Vagina (tissue), 2 donors: ENCODE measurements around the gene PHLDB3. TPM values are rescaled to one million over a fixed set of nuclear protein-coding genes. Genes with fewer than 3 reads are reported as not detected.

Experiments used
- DNase-seq, 2 donors: peaks; one replicate each; pipeline ENCODE4 v3.0.0-alpha.2; 2017; ENCODE audit errors: extremely low spot score in 2 of 2
- H3K27ac ChIP-seq: fragments of 200-600 bp; sonication (generic); one replicate; pipeline ENCODE4 v1.5.1; 2019
- H3K27me3 ChIP-seq: fragments of 200-600 bp; sonication (generic); one replicate; pipeline ENCODE4 v1.5.1; 2019
- H3K36me3 ChIP-seq, 2 donors: fragments of 200-600 bp; sonication (generic); one replicate each; pipeline ENCODE4 v1.5.1; 2017 to 2019
- H3K4me1 ChIP-seq: fragments of 200-600 bp; sonication (generic); one replicate; pipeline ENCODE4 v1.5.1; 2019
- H3K4me3 ChIP-seq, 2 donors: fragments of 200-600 bp; sonication (generic); 1 replicate in 1 of 2; 2 replicates in 1 of 2; pipeline ENCODE4 v1.5.1; 2016 to 2019
- H3K9me3 ChIP-seq: fragments of 200-600 bp; sonication (generic); one replicate; pipeline ENCODE4 v1.5.1; 2019
- POLR2A ChIP-seq, 2 donors: fragments of 450-650 bp; IDR thresholded peaks; one replicate each; pipeline ENCODE4 v1.6.1; 2017; ENCODE audit warnings: antibody characterized with exemption in 2 of 2, mild to moderate bottlenecking in 2 of 2, moderate library complexity in 2 of 2
- POLR2AphosphoS5 ChIP-seq, 2 donors: sonication (generic); formaldehyde crosslinking; IDR thresholded peaks; one replicate each; pipeline ENCODE4 v1.9.0; 2017; ENCODE audit warnings: antibody characterized with exemption in 2 of 2, mild to moderate bottlenecking in 2 of 2, low read depth in 1 of 2; ENCODE audit not compliant: insufficient read depth in 1 of 2
- intact Hi-C: fragments of 100-400 bp; cut with DNase I; formaldehyde crosslinking; loops from one replicate; pipeline ENCODE4 v1.15.1; 2023
- total RNA-seq: library from RNA; depleted of rRNA; stranded (reverse); fragments of >200 nt; gene quantifications from one replicate; pipeline ENCODE4 v1.2.3, GENCODE V29; 2016
- TF ChIP-seq, protein P1 (sequence below), 3 experiments: fragments of 450-650 bp in 2 of 3; fragments of 200-600 bp in 1 of 3; sonication (generic) in 1 of 3; IDR thresholded peaks; one replicate each; pipeline ENCODE4 v1.5.1; 2017 to 2019; ENCODE audit warnings: antibody characterized with exemption in 3 of 3, mild to moderate bottlenecking in 2 of 3, moderate library complexity in 2 of 3

Gene PHLDB3
- total RNA-seq, 1 donor from 2014 or later: 24.3 TPM

DNA sequence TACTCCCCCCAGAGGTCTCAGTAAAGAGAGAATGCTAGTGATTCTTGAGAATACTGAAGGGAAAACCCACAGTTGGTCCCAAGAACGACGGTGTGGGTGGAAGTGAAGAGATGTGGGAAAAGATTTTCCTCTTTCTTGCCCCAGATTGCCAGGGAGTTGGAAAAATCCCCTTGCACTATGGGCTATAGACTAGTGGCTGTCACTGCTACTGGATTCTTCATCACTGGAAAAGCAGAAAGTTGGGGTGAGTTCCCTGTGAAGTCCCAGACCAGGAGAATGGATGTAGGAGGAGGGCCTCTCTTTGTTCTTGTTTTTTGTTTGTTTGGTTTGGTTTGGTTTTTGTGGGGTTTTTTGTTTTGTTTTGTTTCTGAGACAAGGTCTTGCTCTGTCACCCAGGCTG lies 50.5 kb downstream of the PHLDB3 start:
- TF ChIP-seq POLR2AphosphoS5 (IDR thresholded peaks at IDR 0.05; ENCODE audit: insufficient read depth in 1 of 2, low read depth in 1 of 2): no peak
- Histone ChIP-seq H3K36me3 (no peaks in the 10 kb centered on the region), H3K27ac (no peak overlapping the region), H3K4me3 (no peak overlapping the region), H3K9me3 (no peaks in the 10 kb centered on the region), H3K4me1 (no peaks in the 10 kb centered on the region), H3K27me3 (no peaks in the 10 kb centered on the region)
- intact Hi-C loops: no loop called here
- DNase-seq: no peak

GRCh38 chr19:43452582-43452981 lies 52.0 kb downstream of the PHLDB3 start:
- DNase-seq: no peak
- H3K4me3 ChIP-seq: no peak overlapping the region
- no peaks in the 10 kb centered on the region for H3K27me3 ChIP-seq
- no peaks in the 10 kb centered on the region for H3K4me1 ChIP-seq
- H3K27ac ChIP-seq: no peak overlapping the region
- intact Hi-C loops: no loop called here
- H3K36me3 ChIP-seq: no peaks in the 10 kb centered on the region
- H3K9me3 ChIP-seq: no peaks in the 10 kb centered on the region
- TF ChIP-seq POLR2AphosphoS5 (IDR thresholded peaks at IDR 0.05; ENCODE audit: insufficient read depth in 1 of 2, low read depth in 1 of 2): no peak
- no peak for TF ChIP-seq POLR2A (IDR thresholded peaks at IDR 0.05)
- TF ChIP-seq, protein P1, sequence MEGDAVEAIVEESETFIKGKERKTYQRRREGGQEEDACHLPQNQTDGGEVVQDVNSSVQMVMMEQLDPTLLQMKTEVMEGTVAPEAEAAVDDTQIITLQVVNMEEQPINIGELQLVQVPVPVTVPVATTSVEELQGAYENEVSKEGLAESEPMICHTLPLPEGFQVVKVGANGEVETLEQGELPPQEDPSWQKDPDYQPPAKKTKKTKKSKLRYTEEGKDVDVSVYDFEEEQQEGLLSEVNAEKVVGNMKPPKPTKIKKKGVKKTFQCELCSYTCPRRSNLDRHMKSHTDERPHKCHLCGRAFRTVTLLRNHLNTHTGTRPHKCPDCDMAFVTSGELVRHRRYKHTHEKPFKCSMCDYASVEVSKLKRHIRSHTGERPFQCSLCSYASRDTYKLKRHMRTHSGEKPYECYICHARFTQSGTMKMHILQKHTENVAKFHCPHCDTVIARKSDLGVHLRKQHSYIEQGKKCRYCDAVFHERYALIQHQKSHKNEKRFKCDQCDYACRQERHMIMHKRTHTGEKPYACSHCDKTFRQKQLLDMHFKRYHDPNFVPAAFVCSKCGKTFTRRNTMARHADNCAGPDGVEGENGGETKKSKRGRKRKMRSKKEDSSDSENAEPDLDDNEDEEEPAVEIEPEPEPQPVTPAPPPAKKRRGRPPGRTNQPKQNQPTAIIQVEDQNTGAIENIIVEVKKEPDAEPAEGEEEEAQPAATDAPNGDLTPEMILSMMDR (IDR thresholded peaks at IDR 0.05): no peak

GRCh38 chr19:43450545-43450997 lies 54.0 kb downstream of the PHLDB3 start:
- no peaks in the 10 kb centered on the region for H3K9me3 ChIP-seq
- H3K36me3 ChIP-seq: no peaks in the 10 kb centered on the region
- no peak overlapping the region for H3K4me3 ChIP-seq
- no peak overlapping the region for H3K27ac ChIP-seq
- intact Hi-C loops: no loop called here
- H3K4me1 ChIP-seq: no peaks in the 10 kb centered on the region
- TF ChIP-seq POLR2A (IDR thresholded peaks at IDR 0.05) (no peak), POLR2AphosphoS5 (IDR thresholded peaks at IDR 0.05; ENCODE audit: insufficient read depth in 1 of 2, low read depth in 1 of 2) (no peak)
- TF ChIP-seq, protein P1 (IDR thresholded peaks at IDR 0.05): no peak
- no peak for DNase-seq
- no peaks in the 10 kb centered on the region for H3K27me3 ChIP-seq

GRCh38 chr19:43447655-43448054 lies 56.9 kb downstream of the PHLDB3 start:
- Histone ChIP-seq H3K36me3 (no peaks in the 10 kb centered on the region), H3K27ac (no peak overlapping the region), H3K4me3 (no peak overlapping the region), H3K9me3 (no peaks in the 10 kb centered on the region), H3K4me1 (no peaks in the 10 kb centered on the region), H3K27me3 (no peaks in the 10 kb centered on the region)
- intact Hi-C loops: loop anchor here (5.0 kb wide), 1 partner anchor 70 kb away; no protein-coding TSS in a partner anchor
- DNase-seq: no peak
- TF ChIP-seq POLR2AphosphoS5 (IDR thresholded peaks at IDR 0.05; ENCODE audit: insufficient read depth in 1 of 2, low read depth in 1 of 2) (no peak), POLR2A (IDR thresholded peaks at IDR 0.05) (no peak)
- TF ChIP-seq, protein P1 (IDR thresholded peaks at IDR 0.05): no peak

GRCh38 chr19:43446746-43447489 lies 57.6 kb downstream of the PHLDB3 start:
- intact Hi-C loops: loop anchor here (5.0 kb wide), 1 partner anchor 70 kb away; no protein-coding TSS in a partner anchor
- Histone ChIP-seq H3K27ac (no peak overlapping the region), H3K4me3 (no peak overlapping the region), H3K9me3 (no peaks in the 10 kb centered on the region), H3K27me3 (no peaks in the 10 kb centered on the region), H3K36me3 (no peaks in the 10 kb centered on the region), H3K4me1 (no peaks in the 10 kb centered on the region)
- DNase-seq: no peak
- TF ChIP-seq POLR2AphosphoS5 (IDR thresholded peaks at IDR 0.05; ENCODE audit: insufficient read depth in 1 of 2, low read depth in 1 of 2) (peak in 1 of 2 donors; percentile 50), POLR2A (IDR thresholded peaks at IDR 0.05) (no peak)
- TF ChIP-seq, protein P1 (IDR thresholded peaks at IDR 0.05): peak; percentile 92 to 99 (median 96)
